DND-41 (cell line): Measurements from ENCODE around the gene SCRN1.

Source experiments
- CTCF ChIP-seq: IDR thresholded peaks from 2 replicates; pipeline ENCODE4 v1.5.1; 2012; ENCODE audit warnings: borderline replicate concordance, low read length, moderate library complexity, mild to moderate bottlenecking; ENCODE audit not compliant: poor library complexity, severe bottlenecking; ENCODE audit errors: extremely low read depth
- EZH2 ChIP-seq: IDR thresholded peaks from 3 replicates; pipeline ENCODE4 v1.6.1; 2012; ENCODE audit warnings: borderline replicate concordance, low read depth, mild to moderate bottlenecking, moderate library complexity, low read length, inconsistent platforms; ENCODE audit not compliant: severe bottlenecking

- TF ChIP-seq CTCF (no peak), EZH2 (no peak)
These were observed 54.5 kb downstream of the SCRN1 start for GRCh38 chr7:29935111-29935510.
